ENCODE results near the gene ELP6.
"Not testable (repeated sequence)": the region's sequence is repeated elsewhere in the genome, so short reads cannot be mapped to it uniquely, and the experiment has no call there.

Gene ELP6

DNA sequence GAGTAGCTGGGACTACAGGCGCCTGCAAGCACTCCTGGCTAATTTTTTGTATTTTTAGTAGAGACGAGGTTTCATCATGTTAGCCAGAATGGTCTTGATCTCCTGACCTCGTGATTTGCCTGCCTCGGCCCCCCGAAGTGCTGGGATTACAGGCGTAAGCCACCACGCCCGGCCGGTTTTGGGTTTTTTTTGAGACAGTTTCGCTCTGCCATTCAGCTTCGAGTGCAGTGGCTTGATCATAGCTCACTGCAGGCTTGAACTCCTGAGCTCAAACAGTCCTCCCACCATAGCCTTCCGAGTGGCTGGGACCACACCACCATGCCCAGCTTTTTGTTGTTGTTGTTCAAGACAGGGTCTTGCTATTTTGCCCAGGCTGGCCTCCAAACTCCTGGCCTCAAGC, 21.7 kb downstream of the ELP6 start:
- no peaks in the 10 kb centered on the region for H3K9me3 Mint-ChIP-seq
- no peaks in the 10 kb centered on the region for H3K27me3 Mint-ChIP-seq
- no peaks in the 10 kb centered on the region for H3K4me1 Mint-ChIP-seq (ENCODE audit: low read depth)
- intact Hi-C loops (cut with micrococcal nuclease) = no loop called here
- H3K27ac Mint-ChIP-seq = no peak overlapping the region
- no peak overlapping the region for H3K4me3 Mint-ChIP-seq
- peaks cover 48% of the 10 kb centered on the region for H3K36me3 Mint-ChIP-seq (ENCODE audit: low read depth)

DNA sequence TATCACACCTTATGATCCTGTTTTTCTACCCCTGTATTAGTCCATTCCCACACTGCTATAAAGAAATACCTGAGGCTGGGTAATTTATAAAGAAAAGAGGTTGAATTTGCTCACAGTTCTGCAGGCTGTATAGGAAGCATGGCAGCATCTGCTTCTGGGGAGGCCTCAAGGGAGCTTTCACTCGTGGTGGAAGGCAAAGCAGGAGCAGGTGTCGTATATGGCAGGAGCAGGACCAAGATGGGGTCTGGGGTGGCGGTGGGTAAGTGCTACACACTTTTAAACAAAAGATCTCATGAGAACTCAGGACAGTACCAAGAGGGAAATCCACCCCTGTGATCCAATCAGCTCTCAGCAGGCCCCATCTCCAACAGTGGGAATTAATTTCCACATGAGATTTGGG, 22.3 kb downstream of the ELP6 start:
- no peaks in the 10 kb centered on the region for H3K27me3 Mint-ChIP-seq
- no peaks in the 10 kb centered on the region for H3K9me3 Mint-ChIP-seq
- peaks cover 42% of the 10 kb centered on the region for H3K36me3 Mint-ChIP-seq (ENCODE audit: low read depth)
- H3K4me3 Mint-ChIP-seq = no peak overlapping the region
- no peaks in the 10 kb centered on the region for H3K4me1 Mint-ChIP-seq (ENCODE audit: low read depth)
- intact Hi-C loops (cut with micrococcal nuclease) = no loop called here
- H3K27ac Mint-ChIP-seq = no peak overlapping the region

DNA sequence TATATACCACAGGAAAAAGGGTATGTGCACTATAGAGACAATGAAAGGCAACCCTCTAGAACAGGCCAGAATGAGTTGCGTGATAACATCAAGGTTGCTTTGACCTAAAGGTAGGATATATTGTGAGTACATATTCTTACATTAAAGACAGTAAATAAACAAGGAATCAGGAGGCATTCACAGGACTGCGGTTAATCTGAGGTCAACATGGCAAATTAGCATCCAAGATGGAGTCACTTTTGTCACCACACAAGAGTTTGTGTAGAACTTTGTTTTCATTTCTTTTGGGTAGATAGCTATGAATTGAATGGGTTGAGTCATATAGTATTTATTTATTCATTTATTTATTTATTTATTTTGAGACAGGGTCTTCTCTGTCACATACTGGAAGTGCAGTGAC, 26.2 kb downstream of the ELP6 start:
- no peak overlapping the region for H3K27ac Mint-ChIP-seq
- intact Hi-C loops (cut with micrococcal nuclease) = no loop called here
- H3K27me3 Mint-ChIP-seq = no peaks in the 10 kb centered on the region
- H3K36me3 Mint-ChIP-seq (ENCODE audit: low read depth) = peaks cover 31% of the 10 kb centered on the region
- H3K4me1 Mint-ChIP-seq (ENCODE audit: low read depth) = no peaks in the 10 kb centered on the region
- H3K9me3 Mint-ChIP-seq = no peaks in the 10 kb centered on the region
- no peak overlapping the region for H3K4me3 Mint-ChIP-seq

DNA sequence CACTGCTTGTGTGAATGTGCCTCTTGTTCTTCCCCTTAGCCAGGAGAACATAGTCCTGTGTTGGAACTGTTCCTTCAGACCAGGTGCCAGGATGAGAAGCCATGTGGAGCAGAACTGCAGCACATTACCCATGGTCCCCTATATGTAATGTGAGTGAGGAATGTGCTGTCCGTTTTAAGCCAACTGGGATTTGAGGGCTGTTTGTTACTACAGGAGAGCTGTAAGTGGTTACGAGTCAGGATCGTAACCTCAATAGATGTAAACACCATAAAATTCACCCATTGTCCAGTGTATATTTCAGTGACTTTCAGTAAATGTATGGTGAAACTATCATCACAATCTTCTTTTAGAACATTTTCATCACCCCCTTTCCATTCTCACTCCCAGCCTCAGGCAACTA, 27.7 kb downstream of the ELP6 start:
- Mint-ChIP-seq H3K4me1 (ENCODE audit: low read depth) (no peaks in the 10 kb centered on the region), H3K9me3 (no peaks in the 10 kb centered on the region), H3K27me3 (no peaks in the 10 kb centered on the region), H3K27ac (no peak overlapping the region), H3K4me3 (no peak overlapping the region), H3K36me3 (ENCODE audit: low read depth) (peaks cover 26% of the 10 kb centered on the region)
- intact Hi-C loops (cut with micrococcal nuclease) = no loop called here

DNA sequence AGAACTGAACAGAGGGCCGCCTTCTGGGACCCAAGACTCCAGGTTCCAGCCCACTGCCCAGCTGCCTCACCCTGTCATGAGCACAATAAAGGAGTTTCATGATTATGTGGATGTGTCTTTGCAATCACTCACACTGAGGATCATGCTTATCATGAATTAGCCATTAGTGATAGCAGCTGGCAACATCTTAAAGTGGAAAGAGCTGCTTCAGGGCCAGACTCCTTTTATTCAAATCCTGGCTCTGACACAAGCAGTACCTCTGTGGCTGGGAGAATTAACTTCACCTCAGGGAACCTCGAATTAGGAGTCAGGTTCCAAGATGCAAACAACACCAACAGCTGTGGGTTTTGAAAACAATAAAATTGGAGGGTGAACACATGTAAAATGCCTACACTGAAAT, 31.1 kb downstream of the ELP6 start:
- H3K9me3 Mint-ChIP-seq = no peaks in the 10 kb centered on the region
- no peak overlapping the region for H3K27ac Mint-ChIP-seq
- H3K4me3 Mint-ChIP-seq = no peak overlapping the region
- intact Hi-C loops (cut with micrococcal nuclease) = no loop called here
- no peaks in the 10 kb centered on the region for H3K27me3 Mint-ChIP-seq
- H3K36me3 Mint-ChIP-seq (ENCODE audit: low read depth) = no peaks in the 10 kb centered on the region
- H3K4me1 Mint-ChIP-seq (ENCODE audit: low read depth) = no peaks in the 10 kb centered on the region

DNA sequence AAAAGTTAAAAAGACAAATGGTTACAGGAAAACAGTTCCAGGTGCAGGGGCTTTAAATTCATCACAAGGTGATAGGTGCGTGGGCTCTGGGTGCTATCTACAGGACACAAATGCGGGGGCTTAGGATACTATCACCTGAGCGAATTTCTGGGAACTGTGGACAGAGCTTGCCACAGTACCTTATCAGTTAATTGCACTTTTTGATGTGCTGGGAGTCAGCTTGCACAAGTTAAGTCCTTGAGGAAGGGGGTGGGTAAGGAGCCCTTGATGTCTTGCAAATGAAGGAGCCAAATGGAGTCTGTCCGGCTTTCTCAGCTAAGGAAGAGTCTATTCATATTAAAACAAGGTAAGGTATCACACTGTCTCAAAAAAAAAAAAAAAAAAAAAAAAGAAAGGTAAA, 31.7 kb downstream of the ELP6 start:
- H3K27ac Mint-ChIP-seq; intact Hi-C loops (cut with micrococcal nuclease); H3K4me3 Mint-ChIP-seq; H3K9me3 Mint-ChIP-seq; H3K36me3 Mint-ChIP-seq (ENCODE audit: low read depth); H3K27me3 Mint-ChIP-seq; H3K4me1 Mint-ChIP-seq (ENCODE audit: low read depth): not testable (repeated sequence)

DNA sequence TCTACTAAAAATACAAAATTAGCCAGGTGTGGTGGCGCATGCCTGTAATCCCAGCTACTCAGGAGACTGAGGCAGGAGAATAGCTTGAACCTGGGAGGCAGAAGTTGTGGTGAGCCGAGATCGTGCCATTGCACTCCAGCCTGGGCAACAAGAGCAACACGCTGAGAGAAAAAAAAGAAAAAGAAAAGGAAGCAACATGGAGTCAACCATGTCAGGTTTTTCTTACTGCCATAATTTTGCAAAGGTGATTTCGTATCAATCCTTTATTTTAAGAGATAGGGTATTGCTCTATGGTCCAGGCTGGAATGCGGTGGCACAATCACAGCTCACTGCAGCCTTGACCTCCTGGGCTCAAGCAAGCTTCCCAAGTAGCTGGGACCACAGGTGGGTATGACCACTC, 33.2 kb downstream of the ELP6 start:
- H3K4me3 Mint-ChIP-seq; H3K9me3 Mint-ChIP-seq; H3K27me3 Mint-ChIP-seq; intact Hi-C loops (cut with micrococcal nuclease); H3K27ac Mint-ChIP-seq; H3K4me1 Mint-ChIP-seq (ENCODE audit: low read depth); H3K36me3 Mint-ChIP-seq (ENCODE audit: low read depth): not testable (repeated sequence)

DNA sequence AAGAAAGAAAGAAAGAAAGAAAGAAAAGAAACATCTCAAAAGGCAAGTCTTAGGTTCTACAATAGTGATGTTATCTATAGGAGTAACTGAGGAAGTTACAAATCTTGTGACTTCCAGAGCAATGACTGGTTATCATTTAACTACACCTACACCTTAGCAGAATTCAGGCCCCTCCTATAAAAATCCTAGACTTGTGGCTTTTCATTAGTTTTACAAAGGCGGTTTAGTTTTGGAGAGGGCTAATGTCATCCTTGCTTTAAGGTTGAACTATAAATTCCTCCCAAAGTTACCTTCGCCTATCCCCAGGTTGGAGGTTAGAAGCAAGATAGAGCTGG, 33.7 kb downstream of the ELP6 start:
- Mint-ChIP-seq H3K9me3 (no peaks in the 10 kb centered on the region), H3K4me1 (ENCODE audit: low read depth) (peaks cover 10% of the 10 kb centered on the region), H3K27me3 (no peaks in the 10 kb centered on the region), H3K36me3 (ENCODE audit: low read depth) (peaks cover 5% of the 10 kb centered on the region), H3K4me3 (no peak overlapping the region), H3K27ac (no peak overlapping the region)
- intact Hi-C loops (cut with micrococcal nuclease) = no loop called here

DNA sequence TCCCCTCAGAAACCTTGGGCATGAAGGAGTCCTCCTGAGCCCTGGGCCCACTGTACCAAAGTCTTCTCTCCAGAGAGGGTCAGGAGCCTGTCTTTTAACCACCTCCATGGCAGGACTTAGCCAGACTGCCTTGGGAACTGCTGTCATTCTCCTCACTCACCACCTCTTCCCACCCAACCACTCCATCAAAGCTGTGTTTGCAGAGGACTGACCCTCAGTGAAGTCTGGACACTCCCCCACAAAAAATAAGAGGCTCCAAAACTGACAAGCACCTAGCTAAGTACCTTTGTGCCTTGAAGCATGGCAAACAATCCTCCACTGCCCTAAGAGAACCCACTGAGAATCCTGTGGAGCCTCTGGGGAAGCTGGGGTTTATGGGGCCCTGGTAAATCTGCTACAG, 35.5 kb downstream of the ELP6 start:
- Mint-ChIP-seq H3K27ac (no peak overlapping the region), H3K9me3 (no peaks in the 10 kb centered on the region), H3K4me1 (ENCODE audit: low read depth) (peaks cover 23% of the 10 kb centered on the region), H3K36me3 (ENCODE audit: low read depth) (peaks cover 5% of the 10 kb centered on the region), H3K4me3 (no peak overlapping the region), H3K27me3 (no peaks in the 10 kb centered on the region)
- intact Hi-C loops (cut with micrococcal nuclease) = no loop called here

DNA sequence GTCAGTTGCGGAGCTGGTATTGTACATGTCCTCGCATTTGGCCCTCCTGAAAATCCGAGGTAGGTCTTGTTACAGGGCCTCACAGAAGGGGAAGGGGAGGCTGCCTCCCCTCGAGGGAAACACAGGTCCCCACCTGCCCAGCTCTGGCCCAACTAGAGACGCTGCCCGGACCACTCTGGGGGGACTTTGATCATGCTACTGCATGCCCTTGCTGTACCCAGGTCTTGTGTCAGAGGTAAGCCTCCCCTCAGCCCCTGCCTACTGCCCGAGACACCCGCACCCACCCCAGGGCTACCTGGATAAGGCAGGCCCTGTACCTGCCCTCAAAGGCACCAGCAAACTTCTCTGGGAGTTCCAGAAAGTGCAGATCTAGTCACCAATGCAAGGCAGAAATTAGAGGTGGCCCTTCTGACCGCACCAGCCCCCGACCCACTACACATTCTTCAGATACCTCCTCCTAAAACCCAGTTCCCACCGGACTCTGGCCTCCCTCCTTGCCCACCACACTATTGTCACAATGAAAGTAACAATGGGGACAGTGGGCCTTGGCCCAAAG, 36.8 kb downstream of the ELP6 start:
- Mint-ChIP-seq H3K27ac (peak overlapping the region; percentile 68), H3K9me3 (no peaks in the 10 kb centered on the region), H3K4me3 (no peak overlapping the region), H3K4me1 (ENCODE audit: low read depth) (peaks cover 23% of the 10 kb centered on the region), H3K36me3 (ENCODE audit: low read depth) (peaks cover 5% of the 10 kb centered on the region), H3K27me3 (no peaks in the 10 kb centered on the region)
- intact Hi-C loops (cut with micrococcal nuclease) = loop anchor here (1.0 kb wide), 2 partner anchors 36 to 55 kb away; no protein-coding TSS in a partner anchor

DNA sequence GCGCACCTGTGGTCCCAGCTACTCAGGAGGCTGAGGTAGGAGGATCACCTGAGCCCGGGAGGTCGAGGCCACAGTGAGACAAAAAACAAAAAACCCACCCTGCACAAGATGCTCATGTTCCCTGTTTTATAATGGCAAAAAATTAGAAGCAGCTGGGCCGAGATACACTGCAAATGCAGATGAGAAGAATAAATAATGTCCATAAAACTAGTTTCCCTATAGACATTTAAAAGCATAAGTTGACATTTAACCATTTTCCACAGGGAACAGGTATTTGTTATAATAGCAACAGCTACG, 37.2 kb downstream of the ELP6 start:
- Mint-ChIP-seq H3K9me3 (no peaks in the 10 kb centered on the region), H3K36me3 (ENCODE audit: low read depth) (peaks cover 5% of the 10 kb centered on the region), H3K27me3 (no peaks in the 10 kb centered on the region), H3K4me3 (peak overlapping the region; percentile 93), H3K4me1 (ENCODE audit: low read depth) (peaks cover 23% of the 10 kb centered on the region), H3K27ac (peak overlapping the region; percentile 68)
- intact Hi-C loops (cut with micrococcal nuclease) = loop anchor here (1.0 kb wide), 2 partner anchors 36 to 55 kb away; no protein-coding TSS in a partner anchor

DNA sequence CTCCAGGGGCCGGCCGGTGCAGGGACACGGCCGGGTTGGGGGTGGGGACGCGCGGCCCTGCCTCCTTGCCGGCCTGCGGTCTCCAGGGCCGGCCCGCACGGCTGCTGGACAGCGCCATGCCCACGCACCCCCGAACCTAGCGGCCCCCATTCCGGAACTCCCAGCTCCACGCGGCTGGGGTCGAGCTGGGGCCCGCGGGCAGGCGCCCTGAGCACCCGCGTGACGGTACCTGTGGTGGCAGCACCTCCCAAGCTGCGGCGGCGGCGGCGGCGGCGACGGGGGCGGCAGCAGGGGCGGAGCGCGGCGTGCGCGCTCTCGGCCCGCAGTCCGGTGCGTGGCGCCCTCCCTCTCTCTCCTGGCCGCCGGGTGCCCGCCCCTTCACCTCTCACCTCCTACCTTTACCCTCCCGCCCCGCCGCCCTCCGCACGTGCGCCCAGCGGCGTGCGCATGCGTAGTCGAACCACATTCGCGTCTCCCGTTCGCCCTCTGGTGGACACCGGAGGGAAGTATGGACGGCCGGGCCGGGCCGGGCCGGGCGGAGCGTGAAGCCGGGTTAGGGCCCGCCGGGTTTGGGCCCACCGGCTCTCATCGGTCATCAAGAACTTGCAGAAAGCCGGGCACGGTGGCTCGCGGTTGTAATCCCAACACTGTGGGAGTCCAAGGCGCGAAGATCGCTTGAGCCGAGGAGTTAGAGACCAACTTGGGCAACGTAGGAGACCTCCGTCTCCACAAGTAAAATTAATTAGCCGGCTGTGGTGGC, 37.8 kb downstream of the ELP6 start, which contains the start of gene SCAP:
TSS of gene SCAP (minus strand) at position 372 of the 760 bp plus-strand sequence. CDS start 32,948 bp downstream, outside the sequence.
- intact Hi-C loops (cut with micrococcal nuclease) = loop anchor here (1.0 kb wide), 2 partner anchors 35 to 54 kb away; no protein-coding TSS in a partner anchor
- H3K4me1 Mint-ChIP-seq (ENCODE audit: low read depth) = peaks cover 23% of the 10 kb centered on the region
- peak within 1 kb of the TSS; percentile 93 for H3K4me3 Mint-ChIP-seq
- H3K9me3 Mint-ChIP-seq = no peaks in the 10 kb centered on the region
- H3K27ac Mint-ChIP-seq = peak within 1 kb of the TSS; percentile 68
- peaks cover 5% of the 10 kb centered on the region for H3K36me3 Mint-ChIP-seq (ENCODE audit: low read depth)
- H3K27me3 Mint-ChIP-seq = no peaks in the 10 kb centered on the region

DNA sequence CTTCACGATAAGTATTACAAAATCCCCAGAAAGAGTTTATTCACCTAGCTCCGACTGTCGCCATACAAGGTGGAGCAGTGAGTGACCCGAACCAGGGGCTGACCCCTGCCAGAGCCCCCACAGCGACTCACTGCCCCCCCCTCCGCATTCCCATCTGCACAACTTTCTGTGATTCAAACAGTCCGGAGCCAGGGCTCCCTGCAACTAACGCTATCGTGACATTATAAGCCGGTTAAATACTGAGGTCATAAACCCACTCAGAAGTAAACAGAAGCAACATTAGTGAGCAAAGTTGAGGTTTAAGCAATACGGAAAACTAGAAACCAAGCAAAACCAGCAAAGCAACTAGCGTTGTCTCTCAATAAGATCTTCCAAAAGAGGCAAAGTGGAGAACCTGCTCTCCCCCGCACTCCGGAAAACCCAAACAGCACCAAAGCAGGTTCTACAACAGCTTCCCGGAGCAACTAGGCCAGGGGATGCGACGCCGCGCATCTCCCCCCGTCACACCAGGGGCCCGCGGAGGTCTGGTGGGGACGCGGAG, 38.4 kb downstream of the ELP6 start:
- peaks cover 23% of the 10 kb centered on the region for H3K4me1 Mint-ChIP-seq (ENCODE audit: low read depth)
- H3K36me3 Mint-ChIP-seq (ENCODE audit: low read depth) = peaks cover 5% of the 10 kb centered on the region
- H3K27me3 Mint-ChIP-seq = no peaks in the 10 kb centered on the region
- intact Hi-C loops (cut with micrococcal nuclease) = no loop called here
- H3K27ac Mint-ChIP-seq = peak overlapping the region; percentile 68
- H3K9me3 Mint-ChIP-seq = no peaks in the 10 kb centered on the region
- H3K4me3 Mint-ChIP-seq = peak overlapping the region; percentile 93

DNA sequence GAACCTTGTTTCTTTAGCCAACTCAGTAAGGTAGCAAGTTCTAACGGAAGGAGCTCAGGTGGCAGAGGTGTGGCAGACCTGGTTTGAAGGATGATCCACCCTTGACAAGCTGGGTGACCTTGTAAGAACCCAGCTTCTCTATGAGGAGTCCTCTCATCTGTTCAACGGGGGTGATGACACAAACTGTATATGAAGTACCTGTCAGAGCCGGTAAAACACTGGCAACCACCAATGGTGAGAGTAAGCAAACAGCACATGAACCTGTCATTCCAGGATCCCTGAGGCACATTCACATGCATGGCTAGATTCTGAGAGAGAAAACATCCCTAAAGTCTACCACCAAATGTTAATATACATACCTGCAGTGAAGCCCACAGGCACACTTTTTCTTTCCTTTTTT, 40.1 kb downstream of the ELP6 start:
- H3K27ac Mint-ChIP-seq = no peak overlapping the region
- H3K27me3 Mint-ChIP-seq = no peaks in the 10 kb centered on the region
- H3K9me3 Mint-ChIP-seq = no peaks in the 10 kb centered on the region
- intact Hi-C loops (cut with micrococcal nuclease) = no loop called here
- peaks cover 23% of the 10 kb centered on the region for H3K4me1 Mint-ChIP-seq (ENCODE audit: low read depth)
- H3K36me3 Mint-ChIP-seq (ENCODE audit: low read depth) = peaks cover 5% of the 10 kb centered on the region
- H3K4me3 Mint-ChIP-seq = no peak overlapping the region

DNA sequence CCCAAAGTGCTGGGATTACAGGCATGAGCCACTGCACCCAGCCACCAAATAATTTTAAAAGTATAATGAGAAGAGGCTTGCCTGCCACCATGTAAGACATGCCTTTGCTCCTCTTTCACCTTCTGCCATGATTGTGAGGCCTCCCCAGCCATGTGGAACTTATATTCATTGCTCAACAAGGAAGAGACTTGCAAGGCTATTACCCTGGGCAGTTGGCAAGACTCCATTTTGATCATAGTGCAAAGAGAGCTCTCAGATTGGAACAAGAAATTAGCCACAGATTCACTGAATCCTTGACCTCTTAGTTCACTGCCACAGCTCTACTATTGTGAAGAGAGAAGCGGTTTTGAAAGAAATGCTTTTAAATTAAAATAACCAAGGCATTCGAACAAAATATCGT, 43.9 kb downstream of the ELP6 start:
- H3K4me3 Mint-ChIP-seq = no peak overlapping the region
- no peaks in the 10 kb centered on the region for H3K9me3 Mint-ChIP-seq
- no peak overlapping the region for H3K27ac Mint-ChIP-seq
- H3K27me3 Mint-ChIP-seq = no peaks in the 10 kb centered on the region
- H3K4me1 Mint-ChIP-seq (ENCODE audit: low read depth) = peaks cover 36% of the 10 kb centered on the region
- intact Hi-C loops (cut with micrococcal nuclease) = no loop called here
- H3K36me3 Mint-ChIP-seq (ENCODE audit: low read depth) = peaks cover 5% of the 10 kb centered on the region
